ENCODE measurements around the gene EPC2. TPM values are rescaled to one million over a fixed set of nuclear protein-coding genes. Genes with fewer than 3 reads are reported as not detected.

The EPC2 gene
- total RNA-seq, 1 donor from 2014 or later, result 39.3 TPM

DNA sequence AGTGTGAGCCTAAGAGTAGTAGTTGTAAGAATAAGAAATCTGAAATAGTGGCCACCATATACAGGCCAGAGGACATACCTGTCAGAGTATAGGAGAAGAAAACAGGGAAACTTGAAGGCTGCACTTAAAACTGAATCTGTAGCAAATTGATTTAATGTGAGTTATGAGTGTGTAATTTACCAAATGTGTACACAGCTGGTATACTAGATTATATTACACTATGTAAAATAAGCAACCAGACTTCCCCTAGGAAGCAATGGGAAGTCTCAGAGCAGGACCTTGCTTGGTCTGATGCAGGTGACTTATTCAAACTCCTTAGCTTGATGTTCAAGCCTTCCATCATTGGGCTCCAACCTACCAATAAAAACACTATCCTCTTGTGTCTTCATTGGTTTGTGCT, 17.3 kb upstream of the EPC2 start:
- Histone ChIP-seq H3K4me1 (no peaks in the 10 kb centered on the region), H3K4me2 (no peak overlapping the region), H3K27ac (no peak overlapping the region), H4K20me1 (ENCODE audit: low read depth) (no peaks in the 10 kb centered on the region), H3K9me3 (ENCODE audit: low read depth) (no peaks in the 10 kb centered on the region), H3K9ac (no peak overlapping the region), H3K36me3 (no peaks in the 10 kb centered on the region), H3F3A (ENCODE audit: low read depth) (no peaks in the 10 kb centered on the region), H3K27me3 (no peaks in the 10 kb centered on the region), H3K4me3 (no peak overlapping the region), H2AFZ (replicated peaks) (no peak overlapping the region), H3K79me2 (ENCODE audit: low read depth) (no peaks in the 10 kb centered on the region)
- Mint-ChIP-seq H3K4me1 (no peaks in the 10 kb centered on the region), H3K27ac (no peak overlapping the region), H3K9me3 (no peaks in the 10 kb centered on the region), H3K27me3 (ENCODE audit: insufficient read depth, low read depth) (no peaks in the 10 kb centered on the region), H3K36me3 (no peaks in the 10 kb centered on the region), H3K4me3 (no peak overlapping the region)
- TF ChIP-seq, protein P1, sequence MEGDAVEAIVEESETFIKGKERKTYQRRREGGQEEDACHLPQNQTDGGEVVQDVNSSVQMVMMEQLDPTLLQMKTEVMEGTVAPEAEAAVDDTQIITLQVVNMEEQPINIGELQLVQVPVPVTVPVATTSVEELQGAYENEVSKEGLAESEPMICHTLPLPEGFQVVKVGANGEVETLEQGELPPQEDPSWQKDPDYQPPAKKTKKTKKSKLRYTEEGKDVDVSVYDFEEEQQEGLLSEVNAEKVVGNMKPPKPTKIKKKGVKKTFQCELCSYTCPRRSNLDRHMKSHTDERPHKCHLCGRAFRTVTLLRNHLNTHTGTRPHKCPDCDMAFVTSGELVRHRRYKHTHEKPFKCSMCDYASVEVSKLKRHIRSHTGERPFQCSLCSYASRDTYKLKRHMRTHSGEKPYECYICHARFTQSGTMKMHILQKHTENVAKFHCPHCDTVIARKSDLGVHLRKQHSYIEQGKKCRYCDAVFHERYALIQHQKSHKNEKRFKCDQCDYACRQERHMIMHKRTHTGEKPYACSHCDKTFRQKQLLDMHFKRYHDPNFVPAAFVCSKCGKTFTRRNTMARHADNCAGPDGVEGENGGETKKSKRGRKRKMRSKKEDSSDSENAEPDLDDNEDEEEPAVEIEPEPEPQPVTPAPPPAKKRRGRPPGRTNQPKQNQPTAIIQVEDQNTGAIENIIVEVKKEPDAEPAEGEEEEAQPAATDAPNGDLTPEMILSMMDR (IDR thresholded peaks at IDR 0.05), result no peak
- TF ChIP-seq EZH2phosphoT487 (IDR thresholded peaks at IDR 0.05) (no peak), EZH2 (IDR thresholded peaks at IDR 0.05) (no peak)
- DNase-seq (ENCODE audit: low spot score), result no peak

- Histone ChIP-seq H3K36me3 (no peaks in the 10 kb centered on the region), H3K9ac (no peak overlapping the region), H3K27me3 (no peaks in the 10 kb centered on the region), H3K9me3 (ENCODE audit: low read depth) (no peaks in the 10 kb centered on the region), H4K20me1 (ENCODE audit: low read depth) (no peaks in the 10 kb centered on the region), H2AFZ (replicated peaks) (no peak overlapping the region), H3K4me1 (no peaks in the 10 kb centered on the region), H3F3A (ENCODE audit: low read depth) (no peaks in the 10 kb centered on the region), H3K4me2 (no peak overlapping the region), H3K4me3 (no peak overlapping the region), H3K27ac (no peak overlapping the region), H3K79me2 (ENCODE audit: low read depth) (no peaks in the 10 kb centered on the region)
- H3K4me1 Mint-ChIP-seq, result no peaks in the 10 kb centered on the region
- H3K36me3 Mint-ChIP-seq, result no peaks in the 10 kb centered on the region
- H3K9me3 Mint-ChIP-seq, result no peaks in the 10 kb centered on the region
- H3K27me3 Mint-ChIP-seq (ENCODE audit: insufficient read depth, low read depth), result no peaks in the 10 kb centered on the region
- TF ChIP-seq, protein P1 (IDR thresholded peaks at IDR 0.05), result no peak
- TF ChIP-seq EZH2 (IDR thresholded peaks at IDR 0.05) (no peak), EZH2phosphoT487 (IDR thresholded peaks at IDR 0.05) (no peak)
- H3K4me3 Mint-ChIP-seq, result no peak overlapping the region
- no peak overlapping the region for H3K27ac Mint-ChIP-seq
- DNase-seq (ENCODE audit: low spot score), result no peak
Observed at GRCh38 chr2:148634749-148635148, 9.8 kb upstream of the EPC2 start.

GRCh38 chr2:148638543-148638942, 6.0 kb upstream of the EPC2 start:
- no peak for DNase-seq (ENCODE audit: low spot score)
- H3K27ac ChIP-seq, result no peak overlapping the region
- no peak overlapping the region for H2AFZ ChIP-seq (replicated peaks)
- Mint-ChIP-seq H3K9me3 (no peaks in the 10 kb centered on the region), H3K36me3 (no peaks in the 10 kb centered on the region), H3K27me3 (ENCODE audit: insufficient read depth, low read depth) (peaks cover 9% of the 10 kb centered on the region), H3K4me3 (no peak overlapping the region), H3K4me1 (peaks cover 2% of the 10 kb centered on the region), H3K27ac (no peak overlapping the region)
- no peak overlapping the region for H3K9ac ChIP-seq
- peaks cover 24% of the 10 kb centered on the region for H3K27me3 ChIP-seq
- peaks cover 3% of the 10 kb centered on the region for H3K4me1 ChIP-seq
- peaks cover 2% of the 10 kb centered on the region for H3F3A ChIP-seq (ENCODE audit: low read depth)
- no peak overlapping the region for H3K4me2 ChIP-seq
- H3K9me3 ChIP-seq (ENCODE audit: low read depth), result no peaks in the 10 kb centered on the region
- H3K79me2 ChIP-seq (ENCODE audit: low read depth), result no peaks in the 10 kb centered on the region
- H3K36me3 ChIP-seq, result no peaks in the 10 kb centered on the region
- H4K20me1 ChIP-seq (ENCODE audit: low read depth), result no peaks in the 10 kb centered on the region
- no peak overlapping the region for H3K4me3 ChIP-seq
- TF ChIP-seq EZH2phosphoT487 (IDR thresholded peaks at IDR 0.05) (no peak), EZH2 (IDR thresholded peaks at IDR 0.05) (no peak)
- TF ChIP-seq, protein P1 (IDR thresholded peaks at IDR 0.05), result no peak
